Stimulated activated CD8-positive, alpha-beta memory T cell treated with anti-CD3 and anti-CD28 coated beads, Interleukin-7, amount 100 ng/mL, for 48 hours (primary cell): ENCODE data around the gene EGR1.
"Not testable (repeated sequence)": the region's sequence is repeated elsewhere in the genome, so short reads cannot be mapped to it uniquely, and the experiment has no call there.

Experiments
- DNase-seq, 2 donors: peaks; one replicate each; pipeline ENCODE4 v3.0.0-alpha.2; 2020; ENCODE audit warnings: low read depth in 1 of 2; ENCODE audit errors: extremely low read depth in 1 of 2

Gene EGR1

DNA sequence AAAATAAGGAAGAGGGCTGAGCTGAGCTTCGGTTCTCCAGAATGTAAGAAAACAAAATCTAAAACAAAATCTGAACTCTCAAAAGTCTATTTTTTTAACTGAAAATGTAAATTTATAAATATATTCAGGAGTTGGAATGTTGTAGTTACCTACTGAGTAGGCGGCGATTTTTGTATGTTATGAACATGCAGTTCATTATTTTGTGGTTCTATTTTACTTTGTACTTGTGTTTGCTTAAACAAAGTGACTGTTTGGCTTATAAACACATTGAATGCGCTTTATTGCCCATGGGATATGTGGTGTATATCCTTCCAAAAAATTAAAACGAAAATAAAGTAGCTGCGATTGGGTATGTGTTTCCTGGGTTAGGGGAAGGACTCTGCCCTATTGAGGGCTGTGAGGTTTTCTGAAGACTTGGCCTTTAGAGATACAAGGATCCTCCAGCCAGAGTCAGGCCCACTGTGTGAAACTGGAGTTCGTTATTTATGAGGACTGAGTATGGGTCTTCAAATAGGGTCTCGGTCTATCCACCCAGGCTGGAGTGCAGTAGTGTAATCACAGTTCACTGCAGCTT, 3.8 kb downstream of the EGR1 start:
- no peak for DNase-seq

DNA sequence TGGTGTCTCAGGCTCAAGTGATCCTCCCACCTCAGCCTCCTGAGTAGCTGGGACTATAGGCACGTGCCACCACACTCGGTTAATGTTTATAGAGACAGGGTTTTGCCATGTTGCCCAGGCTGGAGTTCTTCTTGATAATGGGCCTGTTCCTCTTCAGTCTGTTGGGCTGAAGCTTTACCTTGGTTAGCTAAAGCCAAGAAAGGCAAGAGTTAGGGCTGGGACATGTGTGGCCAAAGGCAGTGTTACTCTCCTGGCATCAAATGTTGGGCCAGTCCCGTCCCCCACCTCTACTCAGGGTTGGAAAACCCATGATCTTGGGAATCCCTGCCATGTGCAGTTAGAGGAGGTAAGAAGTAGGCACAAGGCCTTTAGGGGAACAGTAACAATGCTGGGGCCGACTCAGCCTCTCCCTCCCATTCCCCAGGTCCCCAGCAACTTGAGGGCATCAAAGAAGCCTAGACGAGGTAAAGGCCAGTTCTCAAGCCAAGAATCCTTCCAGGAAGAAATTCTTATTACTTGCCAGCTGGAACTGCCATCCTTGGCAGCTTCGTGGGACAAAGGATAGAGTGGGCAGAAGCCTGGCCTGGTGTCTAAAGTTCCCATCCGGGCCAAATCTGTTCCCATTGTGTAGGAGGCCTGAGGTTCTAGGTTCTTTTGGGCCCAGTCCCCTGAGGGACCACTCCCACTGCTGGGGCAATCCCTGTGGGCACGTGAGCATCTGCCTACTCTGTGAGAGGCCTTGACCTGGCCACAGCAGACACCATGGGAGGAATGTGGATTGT, 4.5 kb downstream of the EGR1 start:
- DNase-seq, result peak in 1 of 2 donors; percentile 22

DNA sequence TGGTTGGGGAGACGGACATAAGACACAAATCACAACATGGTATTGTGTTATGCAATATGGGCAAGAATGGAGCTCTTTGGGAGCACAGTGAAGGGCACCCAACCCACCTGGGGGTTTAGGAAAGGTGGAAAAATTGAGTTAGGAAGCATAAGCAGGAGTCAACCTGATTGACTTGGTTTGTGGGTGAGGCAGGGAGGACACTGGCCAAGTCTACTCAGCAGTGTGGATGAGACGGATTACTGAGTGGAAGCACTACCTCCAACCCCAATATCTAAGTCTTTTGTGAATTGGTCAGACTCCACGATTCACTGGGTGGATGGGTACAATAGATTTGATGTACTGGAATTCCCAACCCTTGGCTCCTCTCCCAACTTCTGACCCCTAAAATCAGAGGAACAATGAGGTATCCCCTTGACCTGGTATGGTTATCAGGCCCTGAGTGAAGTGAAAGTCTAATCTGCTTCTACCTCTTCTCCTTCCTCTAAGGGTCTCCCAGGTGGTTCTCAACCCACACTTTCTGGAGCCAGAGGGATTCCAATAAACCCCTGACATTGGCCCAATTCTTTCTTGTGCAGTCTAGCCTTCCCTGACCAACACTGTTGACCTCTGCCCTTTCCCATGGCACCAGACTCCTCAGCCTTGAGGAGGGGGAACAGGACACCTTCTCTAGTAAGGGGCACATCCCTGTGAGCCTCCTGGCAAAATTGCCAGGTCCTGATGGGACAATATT, 5.2 kb downstream of the EGR1 start:
- DNase-seq, result no peak

DNA sequence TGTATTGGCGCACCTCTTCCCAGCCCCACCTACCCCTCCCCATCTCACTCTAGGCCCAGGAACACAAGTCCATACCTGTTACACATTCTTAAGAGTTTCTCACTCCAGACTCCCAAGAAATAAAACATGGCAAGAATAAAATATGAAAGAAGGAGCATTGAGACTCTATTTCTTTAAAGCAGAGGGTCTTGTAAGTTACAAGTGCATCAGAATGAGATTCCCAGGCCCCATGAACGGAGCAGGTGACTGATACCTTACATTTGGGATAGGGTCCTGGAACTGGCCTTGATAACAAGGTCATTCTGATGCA, 5.7 kb downstream of the EGR1 start:
- DNase-seq, result no peak

DNA sequence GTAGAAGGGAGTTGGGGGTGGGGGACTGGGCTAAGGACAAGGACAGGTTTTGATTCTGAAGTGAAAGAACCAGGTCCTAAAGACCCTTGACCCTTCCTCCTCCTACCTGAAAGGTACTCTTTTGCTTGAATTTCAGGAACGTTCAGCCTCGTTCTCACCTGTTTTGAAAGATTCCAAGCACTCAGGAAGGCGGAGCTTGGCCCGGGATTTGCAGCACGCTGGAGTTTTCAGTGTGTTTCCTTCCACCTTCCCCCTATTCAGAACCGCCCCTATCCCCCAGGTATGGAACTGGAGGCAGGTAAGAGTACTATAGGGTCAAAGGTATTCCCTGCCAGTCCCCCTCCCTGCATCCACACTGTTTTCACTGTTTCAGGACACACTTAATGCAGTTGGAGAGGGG, 7.1 kb downstream of the EGR1 start:
- no peak for DNase-seq

DNA sequence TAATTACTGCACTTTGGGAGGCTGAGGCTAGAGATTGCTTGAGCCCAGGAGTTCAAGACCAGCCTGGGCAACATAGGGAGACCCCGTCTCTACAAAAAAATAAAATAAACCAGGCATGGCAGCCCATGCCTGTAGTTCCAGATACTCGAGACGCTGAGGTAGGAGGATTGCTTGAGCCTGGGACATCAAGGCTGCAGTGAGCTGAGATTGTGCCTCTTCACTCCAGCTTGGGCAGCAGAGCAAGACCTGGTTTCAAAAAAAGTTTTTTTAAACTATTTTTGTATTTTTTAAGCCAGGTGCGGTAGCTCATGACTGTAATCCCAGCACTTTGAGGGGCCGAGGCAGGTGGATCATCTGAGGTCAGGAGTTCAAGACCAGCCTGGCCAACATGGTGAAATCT, 7.9 kb downstream of the EGR1 start:
- not testable (repeated sequence) for DNase-seq

DNA sequence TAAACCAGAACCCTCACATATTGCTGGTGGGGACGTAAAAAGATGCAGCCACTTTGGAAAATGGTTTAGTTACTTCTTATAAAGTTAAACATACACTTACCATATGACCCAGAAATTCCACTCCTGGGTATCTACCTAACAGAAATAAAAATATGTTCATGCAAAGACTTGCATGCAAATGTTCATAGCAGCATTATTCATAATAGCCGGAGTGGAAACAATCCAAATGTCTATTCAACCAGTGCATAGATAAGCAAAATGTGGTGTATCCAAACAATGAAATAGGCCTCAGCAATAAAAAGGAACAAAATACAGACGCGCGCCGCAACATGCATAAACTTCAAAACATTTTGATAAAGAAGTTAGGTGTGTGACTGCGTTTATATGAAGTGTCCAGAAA, 11.6 kb downstream of the EGR1 start:
- DNase-seq, result no peak

DNA sequence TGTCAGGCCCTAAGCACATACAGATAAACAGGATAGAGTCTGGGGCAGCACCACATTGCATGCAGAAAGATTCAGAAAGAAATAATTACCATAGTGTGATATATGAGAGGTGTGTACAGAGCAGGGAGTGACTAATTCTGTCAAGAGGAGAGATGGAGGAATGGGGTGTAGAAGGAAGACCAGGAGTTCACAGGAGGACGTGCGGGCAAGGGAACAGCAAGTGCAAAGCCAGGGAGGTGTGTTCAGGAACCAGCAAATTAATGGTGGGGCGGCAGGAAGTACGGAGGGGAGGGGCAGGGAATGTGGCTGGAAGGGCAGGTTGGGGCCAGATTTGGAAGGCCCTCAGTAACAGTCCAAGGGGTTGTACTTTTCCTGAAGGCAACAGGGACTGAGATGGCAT, 17.4 kb downstream of the EGR1 start:
- DNase-seq, result no peak

DNA sequence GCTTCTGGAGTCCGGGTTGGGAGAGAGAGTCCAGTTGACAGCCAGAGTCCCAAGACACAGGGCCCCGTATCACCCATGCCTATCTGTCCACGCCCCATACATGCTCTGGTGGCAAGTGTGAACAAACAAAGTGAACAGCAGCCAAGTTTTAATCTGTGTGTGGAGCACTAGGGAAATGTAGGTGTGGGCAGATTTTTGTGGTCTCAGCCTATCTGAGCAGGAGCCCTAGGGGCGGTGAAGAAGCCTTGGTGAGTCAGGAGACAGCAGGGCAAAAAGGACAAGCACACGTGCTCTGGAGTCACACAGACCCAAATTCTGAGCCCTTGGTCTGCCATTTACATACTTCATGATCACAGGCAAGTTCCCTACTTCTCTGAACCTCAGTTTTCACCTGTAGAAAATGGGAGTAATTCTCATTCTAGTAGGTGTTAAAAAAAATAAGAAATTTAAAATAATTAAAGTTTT, 23.2 kb downstream of the EGR1 start:
- no peak for DNase-seq

DNA sequence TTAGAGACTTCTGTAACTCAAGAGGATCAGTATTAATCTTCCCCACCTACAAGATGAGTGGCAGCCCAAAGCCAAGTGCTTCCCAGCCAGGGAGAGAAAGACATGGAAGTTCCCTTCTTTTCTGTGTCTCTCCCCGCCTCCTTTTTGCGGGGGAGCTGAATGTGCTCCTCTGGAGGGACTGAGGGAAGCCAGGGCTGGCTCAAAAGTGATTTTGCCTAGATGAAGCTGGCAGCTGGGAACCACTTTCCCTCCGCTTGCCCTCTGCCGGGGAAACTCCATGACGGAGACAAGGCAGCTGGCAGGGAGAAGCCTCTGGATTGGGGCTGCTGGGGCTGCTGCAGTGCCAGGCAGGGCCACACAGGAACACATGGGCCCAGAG, 24.4 kb downstream of the EGR1 start:
- no peak for DNase-seq

DNA sequence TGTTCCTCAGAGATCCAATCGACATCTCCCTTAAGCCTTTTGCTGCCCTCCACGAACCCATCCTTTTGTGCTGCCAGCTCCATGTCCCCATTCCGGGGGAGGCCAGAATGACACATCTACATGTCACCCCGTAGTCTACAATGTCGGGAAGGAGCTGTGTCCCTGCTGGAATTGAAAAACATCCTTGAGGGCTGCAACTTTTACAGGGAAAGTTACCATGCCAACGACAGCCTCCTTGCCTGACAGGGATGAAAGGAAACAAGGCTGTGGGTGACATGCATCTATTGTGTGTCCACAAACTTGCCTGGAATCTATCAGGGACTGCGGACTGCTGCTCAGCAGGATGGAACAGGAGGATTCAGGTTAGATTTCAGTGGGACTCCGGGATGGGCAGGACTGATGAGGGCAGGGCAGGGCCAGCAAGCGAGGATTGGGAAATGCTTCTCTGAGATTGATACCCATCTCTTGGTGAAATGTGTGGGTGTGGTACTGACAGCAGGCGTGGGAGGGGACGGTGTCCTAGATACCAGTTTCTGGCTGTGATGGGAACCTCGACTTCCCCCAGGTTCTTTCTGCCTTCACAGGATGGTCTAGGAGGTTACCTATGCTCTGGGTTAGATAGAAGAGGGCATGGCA, 25.5 kb downstream of the EGR1 start:
- no peak for DNase-seq

DNA sequence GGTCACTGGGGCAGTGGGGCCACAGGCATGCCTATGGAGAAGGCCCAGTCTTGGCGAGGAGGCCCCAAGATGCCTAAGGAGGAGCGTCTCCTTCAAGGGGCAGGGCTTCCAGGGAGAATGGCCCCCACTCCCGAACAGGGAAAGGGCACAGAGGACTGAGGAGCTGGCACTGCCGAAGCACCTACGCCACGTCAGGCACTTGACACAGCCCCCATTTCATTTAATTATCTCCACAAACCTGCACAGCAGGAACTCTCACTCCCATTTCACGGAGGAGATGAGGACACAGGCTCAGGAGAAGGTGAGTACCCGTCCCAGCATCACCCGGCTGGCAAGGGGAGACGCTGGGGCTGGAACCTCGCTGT, 26.0 kb downstream of the EGR1 start:
- DNase-seq, result no peak

DNA sequence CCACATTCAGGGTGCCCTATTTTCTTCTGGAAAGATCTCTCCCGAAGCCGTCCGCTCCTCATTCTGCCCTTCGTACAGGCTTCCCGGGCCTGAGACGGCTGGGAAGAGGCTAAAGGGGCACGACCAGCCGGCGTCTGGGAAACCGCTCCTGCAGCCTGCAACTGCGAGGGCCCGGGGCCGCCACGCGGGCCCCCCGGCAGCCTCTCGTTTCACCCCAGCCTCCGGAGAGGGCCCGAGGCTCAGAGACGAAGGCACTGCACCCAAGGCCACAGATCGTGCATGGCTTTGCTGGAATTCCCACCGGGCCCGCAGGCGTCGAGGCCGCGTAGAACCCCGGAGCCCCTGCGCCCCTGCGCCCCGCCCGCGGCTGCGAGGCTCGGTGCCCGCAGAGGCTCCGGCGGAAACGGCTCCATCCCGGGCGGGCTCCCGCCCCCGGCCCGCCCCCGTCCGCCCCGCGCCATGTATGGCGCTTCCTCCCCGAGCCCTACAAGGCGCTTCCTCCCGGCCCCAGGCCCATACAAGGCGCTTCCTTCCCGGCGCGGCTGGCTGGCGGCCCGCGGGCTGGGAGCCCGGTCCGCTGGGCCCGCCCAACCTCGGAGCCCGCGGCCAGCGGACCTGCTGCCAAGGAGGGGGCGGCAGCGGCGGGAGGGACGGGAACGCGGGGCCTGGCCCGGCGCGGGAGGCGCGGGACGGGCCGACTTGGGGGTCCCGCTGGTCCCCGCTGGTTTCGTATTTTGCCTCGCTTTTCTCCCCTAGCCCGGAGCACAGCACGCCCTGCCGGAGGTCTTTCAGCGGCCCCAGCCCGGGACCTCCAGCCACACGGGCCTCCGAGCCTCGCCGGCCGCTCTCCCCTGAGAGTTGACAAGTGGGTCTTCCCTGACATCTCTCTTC, 26.6 kb downstream of the EGR1 start:
- DNase-seq, result peak; percentile 70 to 72

DNA sequence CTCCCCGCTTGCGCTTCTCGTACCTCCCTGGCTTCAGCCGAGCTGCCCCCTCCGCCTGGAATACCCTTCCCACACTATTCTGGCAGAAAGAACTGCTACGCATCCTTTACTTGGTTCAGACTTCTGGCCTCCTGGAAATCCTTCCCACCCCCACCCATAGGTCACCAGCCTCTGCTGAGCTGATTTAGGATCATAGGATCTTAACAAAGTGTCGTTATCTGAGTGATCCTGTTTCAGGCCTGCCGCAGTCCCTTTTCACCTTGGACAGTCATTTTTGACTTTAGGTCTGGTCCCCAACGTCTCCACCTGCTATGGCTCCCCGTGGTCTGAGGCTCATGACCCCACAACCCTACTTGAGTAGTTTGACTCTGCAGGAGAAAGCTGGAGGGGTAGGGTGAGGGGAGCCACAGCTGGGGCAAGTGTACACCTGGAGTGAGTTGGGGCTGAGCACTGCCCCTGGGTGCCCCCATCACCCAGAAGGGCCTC, 27.3 kb downstream of the EGR1 start:
- no peak for DNase-seq

DNA sequence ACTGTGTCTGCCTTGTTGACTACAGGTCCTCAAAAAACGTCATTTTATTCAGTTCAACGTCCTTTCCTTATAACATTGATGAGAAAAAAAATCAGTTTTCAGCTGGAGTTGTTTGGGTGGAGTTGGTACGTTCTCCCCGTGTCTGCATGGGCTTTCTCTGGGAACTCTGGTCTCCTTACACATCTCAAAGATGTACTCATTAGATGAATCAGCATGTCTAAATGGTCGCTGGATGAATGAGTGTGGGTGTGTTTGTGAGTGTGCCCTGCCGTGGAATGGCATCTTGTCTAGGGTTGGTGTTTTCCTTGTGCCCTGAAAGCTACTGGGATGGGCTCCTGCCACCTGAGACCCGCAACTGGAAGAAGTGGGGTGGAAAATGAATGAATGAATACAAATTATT, 30.1 kb downstream of the EGR1 start:
- DNase-seq, result no peak

DNA sequence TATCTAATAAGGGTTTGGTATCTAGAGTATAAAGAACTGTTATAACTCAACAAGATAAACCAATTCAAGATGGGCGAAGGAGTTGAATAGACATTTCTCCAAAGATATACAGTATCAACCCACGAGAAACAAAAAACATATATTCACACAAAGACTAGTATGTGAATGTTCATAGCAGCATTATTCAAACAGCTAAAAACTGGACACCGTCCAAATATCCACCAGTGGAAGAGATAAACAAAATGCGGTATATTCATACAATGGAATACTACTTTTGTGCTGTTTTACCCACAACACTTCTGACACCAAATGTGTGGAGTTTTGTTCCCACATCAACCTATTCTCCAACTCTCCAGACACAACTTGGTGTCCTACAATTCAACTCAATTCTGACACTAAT, 33.1 kb downstream of the EGR1 start:
- no peak for DNase-seq

DNA sequence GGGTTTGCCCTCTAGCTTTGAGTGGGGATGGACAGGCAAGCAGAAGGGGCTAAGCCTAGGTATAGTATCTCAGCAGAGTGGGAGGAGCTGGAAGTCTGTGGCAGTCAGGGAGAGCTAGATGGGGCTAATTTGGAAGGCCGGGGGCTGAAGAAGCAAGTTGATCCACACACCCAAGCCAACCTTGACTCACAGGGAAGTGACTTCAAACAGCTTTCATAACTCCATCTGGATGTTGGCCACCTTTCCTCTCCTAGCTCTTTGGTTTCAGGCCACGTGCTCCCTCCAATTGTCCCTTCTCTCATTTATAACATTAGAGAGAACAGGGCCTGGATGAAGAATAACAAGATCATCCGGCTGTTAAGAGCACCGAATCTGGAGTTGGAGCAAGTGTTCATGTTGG, 36.8 kb downstream of the EGR1 start:
- no peak for DNase-seq

DNA sequence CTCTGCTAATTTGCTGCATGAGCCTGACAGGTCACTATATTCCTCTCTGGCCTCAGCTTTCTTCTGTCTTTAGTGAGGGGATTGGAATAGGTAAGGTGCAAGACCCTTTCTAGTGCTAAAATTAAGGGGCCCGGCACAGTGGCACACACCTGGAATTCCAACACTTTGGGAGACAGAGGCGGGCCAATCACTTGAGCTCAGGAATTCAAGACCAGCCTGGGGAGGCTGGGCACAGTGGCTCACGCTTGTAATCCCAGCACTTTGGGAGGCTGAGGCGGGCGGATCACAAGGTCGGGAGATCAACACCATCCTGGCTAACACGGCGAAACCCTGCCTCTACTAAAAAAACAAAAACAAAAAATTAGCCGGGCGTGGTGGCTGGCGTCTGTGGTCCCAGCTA, 37.2 kb downstream of the EGR1 start:
- DNase-seq, result no peak

DNA sequence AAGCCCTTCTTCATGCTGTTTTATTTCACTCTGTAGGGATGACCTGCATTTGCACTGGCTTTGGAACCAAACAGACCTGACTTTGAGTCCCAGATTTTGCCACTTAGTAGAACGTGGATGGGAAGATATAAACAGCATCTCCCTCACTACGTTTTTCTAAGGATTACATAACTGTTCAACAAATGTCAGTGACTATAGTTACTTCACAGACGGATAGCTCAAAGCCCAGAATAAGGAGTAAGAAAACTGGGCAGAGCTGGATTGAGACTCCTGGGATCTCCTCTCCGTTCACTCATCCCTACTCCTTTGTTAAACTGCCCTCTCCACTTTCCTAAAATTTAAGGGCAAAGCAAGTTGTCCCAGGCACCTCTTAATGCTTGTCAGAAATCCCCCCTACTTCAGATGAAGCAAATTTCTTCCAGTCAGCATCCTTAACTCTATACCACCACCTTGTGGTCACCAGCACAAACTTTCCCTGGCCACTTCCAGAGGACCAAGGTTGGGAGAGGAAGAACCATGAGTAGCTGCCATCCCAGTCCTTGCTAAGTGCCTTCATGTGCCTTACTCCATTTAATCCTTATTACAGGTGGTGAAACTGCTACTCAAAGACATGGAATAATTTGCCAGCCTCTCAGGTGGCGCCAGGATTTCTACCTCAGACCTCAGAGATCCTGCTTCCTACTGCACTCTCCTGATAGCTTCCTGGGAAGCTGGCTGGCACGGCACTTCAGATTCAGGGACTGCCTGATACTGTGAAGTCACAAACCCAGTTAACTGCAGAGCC, 38.4 kb downstream of the EGR1 start:
- no peak for DNase-seq

DNA sequence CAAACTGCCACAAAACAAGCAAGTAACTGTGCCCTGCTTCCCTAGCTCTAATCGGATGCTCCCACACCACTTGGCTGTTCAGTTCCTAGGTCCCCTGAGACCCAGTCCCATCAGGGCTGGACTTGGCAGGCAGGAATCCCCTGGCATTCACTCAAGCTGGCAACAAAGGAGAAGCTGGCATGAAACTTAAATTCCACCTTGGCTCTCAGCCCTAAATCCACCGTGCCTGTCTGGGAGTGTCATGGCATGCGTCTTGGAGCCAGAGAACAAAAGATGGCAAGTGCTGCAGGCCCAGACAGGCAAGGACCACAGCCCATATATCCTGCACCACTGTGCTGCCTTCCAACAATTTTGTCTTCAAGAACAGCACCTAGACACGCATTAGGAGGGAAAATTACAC, 39.5 kb downstream of the EGR1 start:
- DNase-seq, result no peak
